Measurements from ENCODE around the gene PTPRA. TPM values are rescaled to one million over a fixed set of nuclear protein-coding genes. Genes with fewer than 3 reads are reported as not detected.
"Not testable (repeated sequence)": the region's sequence is repeated elsewhere in the genome, so short reads cannot be mapped to it uniquely, and the experiment has no call there.

PTPRA gene
- total RNA-seq, result 100 to 1,000 TPM in 1 of 8 experiments, 10 to 100 TPM in 7; 31.8 to 137 (median 58.2) TPM

GRCh38 chr20:2873010-2873746 lies at the start of gene PTPRA:
Gene PTPRA, plus strand, starts transcription at chr20:2873481. Its CDS starts 90,797 bp downstream, at chr20:2964278.
- 0 to 7% (median 0%) methylated on average over 1 to 8 of the region's 83 CpGs; no CpG with 5 or more reads in 7 of the 10 experiments for WGBS, 10 experiments
- Histone ChIP-seq H3K4me1 (replicated peaks in 1 of 2) (peaks cover 16 to 26% of the 10 kb centered on the region in 2 donors), H3K4me3 (peak within 1 kb of the TSS; percentile 71 to 96 (median 80)), H3K27ac (peak within 1 kb of the TSS; percentile 81 to 86)
- in situ Hi-C loops (cut with MboI; ENCODE audit: low pct_unique_long_range_greater_than_20kb in 2 of 9, low sequenced_read_pairs in 9 of 9, unreplicated experiment in 9 of 9), result loop anchor here in 1 of 9 experiments (25.0 kb wide), 1 partner anchor 186 kb away; the partner anchor contains the start of gene EBF4
- peak; percentile 76 to 95 (median 92) for ATAC-seq (replicated peaks in 6 of 8)

- ATAC-seq (replicated peaks in 6 of 8), result no peak
- H3K27ac ChIP-seq, result no peak overlapping the region
- in situ Hi-C loops (cut with MboI; ENCODE audit: low pct_unique_long_range_greater_than_20kb in 2 of 9, low sequenced_read_pairs in 9 of 9, unreplicated experiment in 9 of 9), result no loop called here
- no peaks in the 10 kb centered on the region for H3K4me1 ChIP-seq (replicated peaks in 1 of 2)
- H3K4me3 ChIP-seq, result no peak overlapping the region
- 80 to 100% (median 100%) methylated on average over 1 to 2 of the region's 2 CpGs; no CpG with 5 or more reads in 4 of the 10 experiments for WGBS, 10 experiments
These were observed 47.5 kb upstream of the PTPRA start for GRCh38 chr20:2825761-2826160.

GRCh38 chr20:2826655-2827054 lies 46.6 kb upstream of the PTPRA start:
- H3K27ac ChIP-seq, result no peak overlapping the region
- in situ Hi-C loops (cut with MboI; ENCODE audit: low pct_unique_long_range_greater_than_20kb in 2 of 9, low sequenced_read_pairs in 9 of 9, unreplicated experiment in 9 of 9), result no loop called here
- ATAC-seq (replicated peaks in 6 of 8), result no peak
- WGBS, 10 experiments, result 55 to 83% (median 68%) methylated on average over 1 to 4 of the region's 4 CpGs
- no peak overlapping the region for H3K4me3 ChIP-seq
- H3K4me1 ChIP-seq (replicated peaks in 1 of 2), result no peaks in the 10 kb centered on the region

GRCh38 chr20:2829376-2829775 lies 43.9 kb upstream of the PTPRA start:
- Histone ChIP-seq H3K27ac (no peak overlapping the region), H3K4me1 (replicated peaks in 1 of 2) (no peaks in the 10 kb centered on the region), H3K4me3 (no peak overlapping the region)
- no peak for ATAC-seq (replicated peaks in 6 of 8)
- in situ Hi-C loops (cut with MboI; ENCODE audit: low pct_unique_long_range_greater_than_20kb in 2 of 9, low sequenced_read_pairs in 9 of 9, unreplicated experiment in 9 of 9), result no loop called here
- WGBS, 10 experiments, result 10 to 63% (median 54%) methylated on average over 1 to 6 of the region's 6 CpGs; no CpG with 5 or more reads in 1 of the 10 experiments

- H3K27ac ChIP-seq; H3K4me3 ChIP-seq; ATAC-seq (replicated peaks in 6 of 8); H3K4me1 ChIP-seq (replicated peaks in 1 of 2); in situ Hi-C loops (cut with MboI; ENCODE audit: low pct_unique_long_range_greater_than_20kb in 2 of 9, low sequenced_read_pairs in 9 of 9, unreplicated experiment in 9 of 9): not testable (repeated sequence)
- WGBS, 10 experiments, result 17 to 98% (median 73%) methylated on average over 1 to 7 of the region's 7 CpGs; no CpG with 5 or more reads in 1 of the 10 experiments
These were observed 42.1 kb upstream of the PTPRA start for GRCh38 chr20:2831206-2831605.

- no peak for ATAC-seq (replicated peaks in 6 of 8)
- 60 to 100% (median 95%) methylated on average over 1 of the region's 1 CpG; no CpG with 5 or more reads in 2 of the 10 experiments for WGBS, 10 experiments
- Histone ChIP-seq H3K27ac (no peak overlapping the region), H3K4me1 (replicated peaks in 1 of 2) (no peaks in the 10 kb centered on the region), H3K4me3 (no peak overlapping the region)
- in situ Hi-C loops (cut with MboI; ENCODE audit: low pct_unique_long_range_greater_than_20kb in 2 of 9, low sequenced_read_pairs in 9 of 9, unreplicated experiment in 9 of 9), result no loop called here
These were observed 39.5 kb upstream of the PTPRA start for GRCh38 chr20:2833761-2834160.

GRCh38 chr20:2834401-2835110 lies 38.7 kb upstream of the PTPRA start:
- no peak for ATAC-seq (replicated peaks in 6 of 8)
- in situ Hi-C loops (cut with MboI; ENCODE audit: low pct_unique_long_range_greater_than_20kb in 2 of 9, low sequenced_read_pairs in 9 of 9, unreplicated experiment in 9 of 9), result no loop called here

GRCh38 chr20:2835331-2835796 lies 37.9 kb upstream of the PTPRA start:
- Histone ChIP-seq H3K4me3 (no peak overlapping the region), H3K27ac (no peak overlapping the region), H3K4me1 (replicated peaks in 1 of 2) (peaks cover 6% of the 10 kb centered on the region in 2 donors)
- WGBS, 10 experiments, result 70 to 100% (median 91%) methylated on average over 1 to 4 of the region's 6 CpGs; no CpG with 5 or more reads in 5 of the 10 experiments
- in situ Hi-C loops (cut with MboI; ENCODE audit: low pct_unique_long_range_greater_than_20kb in 2 of 9, low sequenced_read_pairs in 9 of 9, unreplicated experiment in 9 of 9), result no loop called here
- no peak for ATAC-seq (replicated peaks in 6 of 8)

More at GRCh38 chr20:2834401-2835110, 38.7 kb upstream of the PTPRA start:
- H3K4me3 ChIP-seq, result no peak overlapping the region
- H3K27ac ChIP-seq, result no peak overlapping the region
- 88 to 100% (median 92%) methylated on average over 1 to 13 of the region's 14 CpGs; no CpG with 5 or more reads in 1 of the 10 experiments for WGBS, 10 experiments
- peaks cover 0 to 2% of the 10 kb centered on the region in 2 donors for H3K4me1 ChIP-seq (replicated peaks in 1 of 2)

GRCh38 chr20:2836035-2836434 lies 37.2 kb upstream of the PTPRA start:
- 80 to 100% methylated on average over 1 of the region's 5 CpGs; no CpG with 5 or more reads in 8 of the 10 experiments for WGBS, 10 experiments
- in situ Hi-C loops (cut with MboI; ENCODE audit: low pct_unique_long_range_greater_than_20kb in 2 of 9, low sequenced_read_pairs in 9 of 9, unreplicated experiment in 9 of 9), result no loop called here
- peaks cover 6% of the 10 kb centered on the region in 2 donors for H3K4me1 ChIP-seq (replicated peaks in 1 of 2)
- no peak for ATAC-seq (replicated peaks in 6 of 8)
- H3K4me3 ChIP-seq, result no peak overlapping the region
- no peak overlapping the region for H3K27ac ChIP-seq

- ATAC-seq (replicated peaks in 6 of 8), result no peak
- Histone ChIP-seq H3K27ac (no peak overlapping the region), H3K4me3 (no peak overlapping the region), H3K4me1 (replicated peaks in 1 of 2) (peaks cover 6 to 11% of the 10 kb centered on the region in 2 donors)
- 76 to 100% (median 88%) methylated on average over 1 to 6 of the region's 6 CpGs; no CpG with 5 or more reads in 3 of the 10 experiments for WGBS, 10 experiments
- in situ Hi-C loops (cut with MboI; ENCODE audit: low pct_unique_long_range_greater_than_20kb in 2 of 9, low sequenced_read_pairs in 9 of 9, unreplicated experiment in 9 of 9), result no loop called here
These were observed 35.9 kb upstream of the PTPRA start for GRCh38 chr20:2837221-2837960.

- H3K4me3 ChIP-seq, result no peak overlapping the region
- H3K4me1 ChIP-seq (replicated peaks in 1 of 2), result peaks cover 6 to 11% of the 10 kb centered on the region in 2 donors
- no peak for ATAC-seq (replicated peaks in 6 of 8)
- no peak overlapping the region for H3K27ac ChIP-seq
- 80 to 100% (median 92%) methylated on average over 1 to 7 of the region's 19 CpGs; no CpG with 5 or more reads in 4 of the 10 experiments for WGBS, 10 experiments
- in situ Hi-C loops (cut with MboI; ENCODE audit: low pct_unique_long_range_greater_than_20kb in 2 of 9, low sequenced_read_pairs in 9 of 9, unreplicated experiment in 9 of 9), result no loop called here
These were observed 35.0 kb upstream of the PTPRA start for GRCh38 chr20:2838170-2838797.

Data from motor neuron (in vitro differentiated cells).